ENCODE measurements around the gene ABCG8.

- TF ChIP-seq ATF3 (IDR thresholded peaks at IDR 0.05; ENCODE audit: borderline replicate concordance, extremely low read depth, low read depth, low read length) (no peak), CTCF (IDR thresholded peaks at IDR 0.05 in 2 of 3, conservative IDR thresholded peaks at IDR 0.05 in 1 of 3; ENCODE audit: control insufficient read depth in 2 of 3, extremely low read depth in 1 of 3, insufficient read depth in 1 of 3, low read depth in 3 of 3, low read length in 3 of 3) (no peak), ZNF274 (IDR thresholded peaks at IDR 0.05; ENCODE audit: insufficient read depth, insufficient read length) (no peak), WRNIP1 (IDR thresholded peaks at IDR 0.05; ENCODE audit: borderline replicate concordance, low read depth, low read length) (no peak), NRF1 (conservative IDR thresholded peaks at IDR 0.05; ENCODE audit: low read depth, low read length) (no peak), PAX8 (IDR thresholded peaks at IDR 0.05) (no peak), CEBPB (IDR thresholded peaks at IDR 0.05; ENCODE audit: borderline replicate concordance in 1 of 2, low read depth in 2 of 2, low read length in 2 of 2) (no peak), RELA (IDR thresholded peaks at IDR 0.05; ENCODE audit: borderline replicate concordance, partially characterized antibody) (no peak), KDM1A (IDR thresholded peaks at IDR 0.05; ENCODE audit: borderline replicate concordance) (no peak), POLR2AphosphoS5 (IDR thresholded peaks at IDR 0.05; ENCODE audit: low read length) (no peak)
Observed at GRCh38 chr2:43880952-43881351, 42.2 kb downstream of the ABCG8 start.
